ENCODE results near the gene PJVK. TPM values are rescaled to one million over a fixed set of nuclear protein-coding genes. Genes with fewer than 3 reads are reported as not detected.
A peak's percentile ranks its signal among the peaks of the same experiment; 100 is the strongest.
"Not testable (repeated sequence)": the region's sequence is repeated elsewhere in the genome, so short reads cannot be mapped to it uniquely, and the experiment has no call there.

The PJVK gene
- total RNA-seq, 1 experiment from 2014 or later, result 1.3 TPM

DNA sequence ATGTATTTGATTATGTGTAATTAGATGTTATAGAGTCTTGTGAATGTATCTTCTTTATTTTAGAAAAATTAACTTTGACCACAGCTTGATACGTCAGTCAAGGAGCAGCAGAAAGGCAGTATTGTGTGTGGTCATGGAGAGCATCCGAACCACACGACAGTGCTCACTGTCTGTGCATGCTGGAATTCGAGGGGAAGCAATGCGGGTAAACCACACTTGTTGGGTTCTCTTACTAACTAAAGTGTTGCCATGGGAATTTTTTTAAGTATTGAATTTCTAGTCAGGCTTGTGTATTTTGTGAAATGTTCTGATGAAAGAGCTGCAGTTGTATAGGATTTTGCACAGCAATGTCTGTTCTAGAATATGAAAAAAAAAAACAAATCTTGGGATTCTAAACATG is 4.8 kb downstream of the PJVK start:
- H3K27me3 ChIP-seq, result no peaks in the 10 kb centered on the region
- H3K4me3 ChIP-seq, result no peak overlapping the region
- peak in 1 of 2 experiments; percentile 30 for DNase-seq
- no peaks in the 10 kb centered on the region for H3K4me1 ChIP-seq
- no peaks in the 10 kb centered on the region for H3K36me3 ChIP-seq
- H3K27ac ChIP-seq, result peak overlapping the region; percentile 35
- no peaks in the 10 kb centered on the region for H3K9me3 ChIP-seq (replicated peaks)

GRCh38 chr2:178457390-178457886 is 6.3 kb downstream of the PJVK start:
- H3K36me3 ChIP-seq, result no peaks in the 10 kb centered on the region
- no peaks in the 10 kb centered on the region for H3K27me3 ChIP-seq
- H3K4me3 ChIP-seq, result no peak overlapping the region
- no peaks in the 10 kb centered on the region for H3K4me1 ChIP-seq
- H3K9me3 ChIP-seq (replicated peaks), result no peaks in the 10 kb centered on the region
- H3K27ac ChIP-seq, result no peak overlapping the region
- no peak for DNase-seq

DNA sequence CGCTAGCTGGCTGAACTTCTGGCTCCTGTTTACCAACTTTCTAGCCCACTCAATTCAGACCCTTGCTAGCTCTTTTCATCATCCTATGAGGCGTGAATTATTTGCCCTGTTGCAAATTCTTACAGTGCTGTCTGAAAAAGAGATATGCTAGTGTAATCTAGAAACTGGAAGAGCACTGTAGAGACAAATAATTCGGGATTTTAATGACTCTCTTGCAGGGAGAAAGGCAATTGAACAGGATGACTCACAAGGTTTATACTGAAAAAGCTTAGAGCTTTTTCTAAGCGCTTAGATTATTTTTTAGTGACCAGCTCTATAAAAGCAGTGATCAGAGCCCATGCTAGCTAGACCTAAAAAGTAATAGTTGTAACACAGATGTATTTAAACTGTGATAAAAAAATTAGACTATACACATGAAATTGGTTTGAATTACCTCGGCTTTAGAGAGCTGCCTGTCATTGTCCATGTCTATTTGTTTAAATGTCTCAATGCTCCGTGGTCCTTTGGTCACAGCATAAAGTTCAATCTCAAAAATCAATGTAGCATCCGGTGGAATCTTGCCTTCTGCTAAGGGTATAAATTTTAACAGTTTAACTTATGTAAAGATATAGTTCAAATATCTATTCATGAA is 18.2 kb downstream of the PJVK start:
- Histone ChIP-seq H3K4me1 (no peaks in the 10 kb centered on the region), H3K27me3 (no peaks in the 10 kb centered on the region), H3K4me3 (no peak overlapping the region), H3K27ac (no peak overlapping the region), H3K9me3 (replicated peaks) (no peaks in the 10 kb centered on the region), H3K36me3 (peaks cover 24% of the 10 kb centered on the region)
- no peak for DNase-seq

DNA sequence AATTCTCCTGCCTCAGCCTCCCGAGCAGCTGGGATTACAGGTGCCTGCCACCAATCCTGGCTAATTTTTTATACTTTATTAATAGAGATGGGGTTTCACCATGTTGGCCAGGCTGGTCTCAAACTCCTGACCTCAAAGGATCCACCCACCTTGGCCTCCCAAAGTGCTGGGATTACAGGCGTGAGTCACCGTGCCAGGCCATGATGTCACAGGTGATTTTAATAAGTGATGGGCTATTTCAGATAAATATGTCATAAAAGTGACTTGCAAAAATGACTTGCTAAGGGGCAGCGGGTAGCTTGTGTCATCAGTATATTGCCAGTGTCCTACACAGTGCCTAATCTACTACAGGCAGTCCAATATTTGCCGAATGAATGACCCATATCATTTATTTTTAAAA is 20.1 kb downstream of the PJVK start:
- not testable (repeated sequence) for H3K4me3 ChIP-seq; H3K27me3 ChIP-seq; H3K27ac ChIP-seq; DNase-seq; H3K9me3 ChIP-seq (replicated peaks); H3K4me1 ChIP-seq
- H3K36me3 ChIP-seq, result peaks cover 19% of the 10 kb centered on the region

GRCh38 chr2:178473373-178473772 is 22.2 kb downstream of the PJVK start:
- no peak overlapping the region for H3K4me3 ChIP-seq
- DNase-seq, result no peak
- H3K4me1 ChIP-seq, result no peaks in the 10 kb centered on the region; the same call in 1 of the 2 replicates
- no peaks in the 10 kb centered on the region for H3K27me3 ChIP-seq
- H3K9me3 ChIP-seq (replicated peaks), result no peaks in the 10 kb centered on the region
- H3K27ac ChIP-seq, result no peak overlapping the region
- H3K36me3 ChIP-seq, result peaks cover 14% of the 10 kb centered on the region; the same call in 1 of the 2 replicates

DNA sequence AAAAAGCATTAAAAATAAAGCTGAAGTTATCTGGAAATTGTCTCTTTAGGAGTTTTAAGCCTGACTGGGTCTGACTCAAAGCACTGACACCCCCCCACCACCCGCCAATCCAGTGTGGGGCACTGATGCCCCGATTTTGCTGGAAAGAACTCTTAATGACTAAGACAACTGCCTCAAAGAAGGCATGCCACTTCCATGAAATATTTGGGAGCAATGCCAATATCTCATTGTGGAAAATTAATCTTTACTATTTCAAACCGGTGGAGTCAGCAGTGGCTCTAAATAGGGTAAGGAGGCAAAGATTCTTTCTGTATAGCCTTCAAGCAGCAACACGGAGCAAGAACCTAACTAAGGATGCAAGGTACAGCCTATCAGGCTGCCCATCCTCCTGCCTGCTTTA is 22.8 kb downstream of the PJVK start:
- Histone ChIP-seq H3K4me1 (no peaks in the 10 kb centered on the region; the same call in 1 of the 2 replicates), H3K4me3 (no peak overlapping the region), H3K27ac (no peak overlapping the region), H3K9me3 (replicated peaks) (no peaks in the 10 kb centered on the region), H3K27me3 (no peaks in the 10 kb centered on the region), H3K36me3 (peaks cover 14% of the 10 kb centered on the region; the same call in 1 of the 2 replicates)
- no peak for DNase-seq

DNA sequence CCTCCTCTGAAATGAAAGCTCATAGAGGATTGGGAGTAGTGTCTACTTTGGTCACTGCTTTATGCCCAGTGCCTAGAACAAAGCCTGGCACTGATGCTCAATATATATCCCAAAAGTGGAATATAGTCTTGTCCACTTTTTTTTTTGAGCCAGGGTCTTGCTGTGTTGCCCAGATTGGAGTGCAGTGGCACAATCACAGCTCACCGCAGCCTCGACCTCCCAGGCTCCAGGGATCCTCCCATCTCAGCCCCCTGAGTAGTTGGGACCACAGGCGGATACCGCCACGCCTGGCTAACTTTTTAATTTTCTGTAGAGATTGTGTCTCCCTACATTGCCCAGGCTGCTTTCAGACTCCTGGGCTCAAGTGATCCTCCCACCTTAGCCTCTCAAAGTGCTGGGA is 23.4 kb downstream of the PJVK start:
- Histone ChIP-seq H3K36me3 (0 out of 2 replicates have a peak, but pooled peaks cover 9% of the 10 kb centered on the region), H3K9me3 (replicated peaks) (no peaks in the 10 kb centered on the region), H3K4me3 (no peak overlapping the region), H3K4me1 (no peaks in the 10 kb centered on the region; the same call in 1 of the 2 replicates), H3K27ac (no peak overlapping the region), H3K27me3 (no peaks in the 10 kb centered on the region)
- no peak for DNase-seq

DNA sequence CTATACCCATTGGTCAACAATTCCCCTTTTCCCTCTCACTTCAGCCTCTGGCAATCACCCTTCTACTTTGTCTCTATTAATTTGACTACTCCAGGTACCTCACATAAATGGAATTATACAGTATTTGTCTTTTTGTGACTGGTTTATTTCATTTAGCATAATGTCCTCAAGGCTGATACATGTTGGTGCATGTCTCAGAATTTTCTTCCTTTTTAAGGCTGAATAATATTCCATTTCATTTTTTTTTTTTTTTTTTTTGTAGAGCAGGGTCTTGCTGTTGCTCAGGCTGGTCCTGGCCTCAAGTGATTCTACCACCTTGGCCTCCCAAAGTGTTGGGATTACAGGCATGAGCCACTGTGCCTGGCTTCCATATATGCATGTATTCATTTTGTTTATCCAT is 25.3 kb downstream of the PJVK start:
- 0 out of 2 replicates have a peak, but pooled peaks cover 4% of the 10 kb centered on the region for H3K36me3 ChIP-seq

DNA sequence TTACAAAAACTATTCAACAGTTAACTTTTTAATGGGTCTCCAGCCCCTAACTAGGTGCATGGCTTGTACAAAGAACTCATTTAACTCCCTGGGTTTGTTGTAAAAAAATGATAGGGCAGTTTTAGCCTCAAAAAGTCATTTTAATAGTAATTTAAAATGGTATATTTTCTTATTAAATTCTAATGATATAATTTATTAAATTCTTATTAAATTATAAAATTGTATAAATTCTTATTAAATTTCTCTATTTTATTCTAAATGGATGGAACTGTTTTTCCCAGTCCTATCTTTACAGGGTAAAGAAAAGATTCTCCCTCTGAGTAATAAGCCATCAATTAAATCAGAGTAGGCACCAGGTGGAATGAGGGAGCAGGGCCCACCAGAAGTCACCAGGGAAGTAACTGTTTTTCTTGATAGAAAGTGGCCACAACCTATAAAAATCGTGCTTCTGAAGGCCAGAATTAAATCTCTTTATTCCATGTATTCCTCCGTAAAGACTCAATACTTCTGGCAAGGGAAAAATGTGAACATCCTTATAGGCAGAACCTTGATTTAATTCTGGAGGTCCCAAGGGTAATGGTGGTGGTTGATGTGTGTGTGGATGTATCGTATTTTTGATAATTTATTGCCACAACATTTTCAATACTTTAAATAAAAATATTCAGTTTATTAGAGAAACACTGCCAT is 26.4 kb downstream of the PJVK start:
- H3K9me3 ChIP-seq (replicated peaks), result no peaks in the 10 kb centered on the region
- H3K27me3 ChIP-seq, result no peaks in the 10 kb centered on the region
- peak overlapping the region; percentile 66 for H3K27ac ChIP-seq
- H3K36me3 ChIP-seq, result 0 out of 2 replicates have a peak, but pooled peaks cover 4% of the 10 kb centered on the region
- peak in 1 of 2 experiments; percentile 27 for DNase-seq
- H3K4me1 ChIP-seq, result no peaks in the 10 kb centered on the region; the same call in 1 of the 2 replicates
- peak overlapping the region; percentile 82 for H3K4me3 ChIP-seq

More for the DNA sequence above, 25.3 kb downstream of the PJVK start:
- Histone ChIP-seq H3K9me3 (replicated peaks) (no peaks in the 10 kb centered on the region), H3K4me3 (no peak overlapping the region), H3K4me1 (no peaks in the 10 kb centered on the region; the same call in 1 of the 2 replicates), H3K27me3 (no peaks in the 10 kb centered on the region), H3K27ac (no peak overlapping the region)
- DNase-seq, result no peak

DNA sequence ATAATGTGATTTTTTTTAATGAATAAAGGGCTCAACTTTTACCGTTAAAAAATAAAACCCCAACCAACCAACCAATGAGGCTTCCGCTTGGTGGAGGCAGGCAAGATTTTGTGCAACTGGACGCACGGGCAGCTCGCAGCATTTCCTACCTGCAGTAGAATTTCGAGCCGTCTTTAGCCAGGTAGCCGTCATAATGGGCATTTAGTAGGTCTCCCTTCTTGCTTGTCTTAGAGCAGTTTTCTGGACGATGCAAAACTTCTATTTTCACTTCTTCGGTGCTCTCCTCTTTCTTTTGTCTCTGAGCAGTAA is 26.9 kb downstream of the PJVK start:
- H3K4me1 ChIP-seq, result no peaks in the 10 kb centered on the region; the same call in 1 of the 2 replicates
- H3K4me3 ChIP-seq, result peak overlapping the region; percentile 82
- peak overlapping the region; percentile 66 for H3K27ac ChIP-seq
- no peaks in the 10 kb centered on the region for H3K9me3 ChIP-seq (replicated peaks)
- no peak for DNase-seq
- H3K36me3 ChIP-seq, result 0 out of 2 replicates have a peak, but pooled peaks cover 2% of the 10 kb centered on the region
- no peaks in the 10 kb centered on the region for H3K27me3 ChIP-seq

DNA sequence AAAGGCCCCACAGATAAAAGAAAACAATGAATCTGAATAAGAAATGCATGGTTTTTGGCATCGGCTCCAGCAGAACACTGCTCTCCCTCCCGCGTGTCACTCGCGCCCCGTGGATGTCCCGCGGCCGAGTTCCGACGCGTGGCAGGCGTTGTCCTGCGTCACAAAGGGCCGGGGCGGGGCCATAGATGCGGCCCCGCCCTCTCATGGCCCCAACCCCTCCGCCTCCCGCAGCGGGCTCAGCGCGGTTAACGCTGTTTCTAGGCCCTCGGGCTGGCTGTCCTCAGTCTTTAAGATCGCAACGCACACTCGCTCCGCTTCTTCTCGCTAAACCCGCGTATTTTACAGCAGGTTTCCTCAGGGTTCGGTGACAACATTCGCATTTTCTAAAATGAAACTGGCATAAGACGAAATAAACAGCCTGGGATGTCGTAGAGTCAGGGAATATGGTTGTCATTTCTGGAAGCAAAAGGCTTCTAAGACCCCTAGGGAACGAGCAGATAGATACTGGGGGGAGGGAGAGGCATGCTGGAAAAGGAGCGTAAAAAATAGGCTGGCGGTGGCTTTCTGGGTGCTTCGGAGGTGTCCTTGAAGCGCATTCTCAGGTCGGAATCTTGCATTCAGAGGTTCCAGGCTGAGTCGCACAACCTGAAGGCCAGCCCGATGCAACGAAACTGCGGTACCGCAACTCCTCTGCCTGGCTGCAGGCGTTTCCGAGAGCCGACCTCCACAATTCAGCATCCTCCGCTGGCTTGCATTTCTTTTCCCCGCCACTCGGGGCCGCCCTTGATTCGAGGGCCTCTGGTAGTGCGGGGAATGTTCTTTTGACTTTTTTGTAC is 27.5 kb downstream of the PJVK start, which contains the start of gene FKBP7:
TSS of gene FKBP7 (minus strand) at position 162 of the 836 bp plus-strand sequence. CDS start at position 61, 101 bp downstream.
- Histone ChIP-seq H3K9me3 (replicated peaks) (no peaks in the 10 kb centered on the region), H3K27me3 (no peaks in the 10 kb centered on the region), H3K4me1 (no peaks in the 10 kb centered on the region; the same call in 1 of the 2 replicates), H3K27ac (peak within 1 kb of the TSS; percentile 66), H3K36me3 (no peaks in the 10 kb centered on the region), H3K4me3 (peak within 1 kb of the TSS; percentile 82)
- peak; percentile 87 to 92 for DNase-seq

GRCh38 chr2:178479275-178479616 is 28.1 kb downstream of the PJVK start:
- Histone ChIP-seq H3K27me3 (no peaks in the 10 kb centered on the region), H3K4me1 (no peaks in the 10 kb centered on the region; the same call in 1 of the 2 replicates), H3K4me3 (peak overlapping the region; percentile 82), H3K36me3 (no peaks in the 10 kb centered on the region), H3K9me3 (replicated peaks) (no peaks in the 10 kb centered on the region), H3K27ac (peak overlapping the region; percentile 0; the same call in 1 of the 2 replicates)
- no peak for DNase-seq

DNA sequence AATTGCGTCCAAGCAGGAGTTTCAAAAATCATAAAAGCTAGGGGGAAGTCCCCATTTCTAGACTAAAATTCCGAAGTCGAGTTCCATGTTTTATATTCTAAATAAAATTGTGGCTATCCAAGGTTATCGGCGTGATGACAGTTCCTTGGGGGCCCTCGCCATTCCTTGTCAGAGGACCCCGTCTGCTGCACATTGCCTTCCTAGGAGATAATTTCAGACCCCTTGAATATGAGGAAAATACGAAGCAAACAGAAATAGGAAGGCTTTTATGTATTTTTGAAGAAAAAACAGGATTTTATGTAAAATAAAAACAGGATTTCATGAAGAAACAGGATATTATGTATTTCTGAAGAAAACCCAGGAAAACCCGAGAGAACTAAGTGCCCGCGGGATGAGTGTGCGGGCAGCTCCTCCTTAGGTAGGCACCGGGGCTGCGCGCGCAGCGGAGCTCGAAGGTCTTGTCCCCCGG is 28.6 kb downstream of the PJVK start:
- H3K27me3 ChIP-seq, result no peaks in the 10 kb centered on the region
- H3K36me3 ChIP-seq, result no peaks in the 10 kb centered on the region
- H3K4me1 ChIP-seq, result no peaks in the 10 kb centered on the region; the same call in 1 of the 2 replicates
- peak overlapping the region; percentile 82 for H3K4me3 ChIP-seq
- DNase-seq, result peak in 1 of 2 experiments; percentile 6
- no peaks in the 10 kb centered on the region for H3K9me3 ChIP-seq (replicated peaks)
- H3K27ac ChIP-seq, result peak overlapping the region; percentile 0; the same call in 1 of the 2 replicates
